HepG2 (cell line): ENCODE measurements around the gene CSNK1D. TPM values are rescaled to one million over a fixed set of nuclear protein-coding genes. Genes with fewer than 3 reads are reported as not detected.

ENCODE experiments used
- ASH2L ChIP-seq: fragments of 300-600, 200-600 bp; sonication (generic); IDR thresholded peaks from 2 replicates; pipeline ENCODE4 v1.7.0; 2017; ENCODE audit warnings: low read depth, mild to moderate bottlenecking, moderate library complexity, mixed read lengths, low read length; ENCODE audit not compliant: insufficient read length
- ATF1 ChIP-seq: IDR thresholded peaks from 2 replicates; pipeline ENCODE4 v1.6.1; 2016; ENCODE audit warnings: mild to moderate bottlenecking, control low read depth
- ERF ChIP-seq: IDR thresholded peaks from 2 replicates; pipeline ENCODE4 v1.6.1; 2018; ENCODE audit warnings: missing biosample characterization, missing genetic modification reagents
- EZH2 ChIP-seq: conservative IDR thresholded peaks from 2 replicates; pipeline ENCODE4 v1.6.1; 2012; ENCODE audit warnings: mild to moderate bottlenecking, low read depth, low read length, moderate library complexity
- HES4 ChIP-seq: sonication (generic); formaldehyde crosslinking; IDR thresholded peaks from 2 replicates; pipeline ENCODE4 v1.9.0; 2021; ENCODE audit warnings: mild to moderate bottlenecking, missing genetic modification reagents, borderline replicate concordance
- HNRNPL ChIP-seq: fragments of 200-400 bp; formaldehyde crosslinking; IDR thresholded peaks from 2 replicates; pipeline ENCODE4 v1.6.1; 2017; ENCODE audit warnings: mild to moderate bottlenecking, low read depth, low read length
- HOMEZ ChIP-seq: IDR thresholded peaks from 2 replicates; pipeline ENCODE4 v1.6.1; 2016; ENCODE audit warnings: low read depth
- KDM1A ChIP-seq: IDR thresholded peaks from 2 replicates; pipeline ENCODE4 v1.6.1; 2016; ENCODE audit warnings: missing compliant biosample characterization
- KLF16 ChIP-seq, 2 experiments: sonication (generic) in 1 of 2; formaldehyde crosslinking in 1 of 2; IDR thresholded peaks; 2 replicates each; pipeline versions ENCODE4 v1.6.1 to v1.8.0; 2016 to 2023; ENCODE audit warnings: missing genetic modification reagents in 2 of 2, missing compliant biosample characterization in 1 of 2
- NONO ChIP-seq, 2 experiments: fragments of 450-650 bp in 1 of 2; sonication (generic) in 1 of 2; formaldehyde crosslinking in 1 of 2; IDR thresholded peaks in 1 of 2; conservative IDR thresholded peaks in 1 of 2; 2 replicates each; pipeline versions ENCODE4 v1.6.1 to v1.8.0; 2017 to 2022; ENCODE audit warnings: mild to moderate bottlenecking in 1 of 2, missing genetic modification reagents in 1 of 2, moderate library complexity in 1 of 2
- SMAD1 ChIP-seq: sonication (generic); formaldehyde crosslinking; IDR thresholded peaks from 2 replicates; pipeline ENCODE4 v1.4.0; 2020; ENCODE audit warnings: missing genetic modification reagents, low read depth, mild to moderate bottlenecking, borderline replicate concordance
- SMAD9 ChIP-seq: sonication (generic); formaldehyde crosslinking; IDR thresholded peaks from 2 replicates; pipeline ENCODE4 v1.5.1; 2020; ENCODE audit warnings: mild to moderate bottlenecking, missing genetic modification reagents
- U2AF1 ChIP-seq: fragments of 200-400 bp; formaldehyde crosslinking; optimal IDR thresholded peaks from 2 replicates; pipeline ENCODE3; 2017; ENCODE audit warnings: mild to moderate bottlenecking, low read depth, low read length
- ZC3H13 ChIP-seq: sonication (generic); formaldehyde crosslinking; IDR thresholded peaks from 2 replicates; pipeline ENCODE4 v1.8.1; 2023; ENCODE audit warnings: mild to moderate bottlenecking, missing genetic modification reagents, moderate library complexity
- ZFY ChIP-seq: sonication (generic); formaldehyde crosslinking; IDR thresholded peaks from 2 replicates; pipeline ENCODE4 v1.4.0; 2020; ENCODE audit warnings: missing genetic modification reagents
- ZNF251 ChIP-seq: sonication (generic); formaldehyde crosslinking; IDR thresholded peaks from 2 replicates; pipeline ENCODE4 v1.9.0; 2021; ENCODE audit warnings: mild to moderate bottlenecking, missing genetic modification reagents
- ZNF280B ChIP-seq: sonication (generic); formaldehyde crosslinking; IDR thresholded peaks from 2 replicates; pipeline ENCODE4 v1.5.0; 2020; ENCODE audit warnings: missing genetic modification reagents, mild to moderate bottlenecking, borderline replicate concordance
- ZNF331 ChIP-seq: sonication (generic); formaldehyde crosslinking; IDR thresholded peaks from 2 replicates; pipeline ENCODE4 v1.4.0; 2020; ENCODE audit warnings: missing genetic modification reagents
- ZNF670 ChIP-seq: sonication (generic); formaldehyde crosslinking; IDR thresholded peaks from 2 replicates; pipeline ENCODE4 v1.8.0; 2022; ENCODE audit warnings: mild to moderate bottlenecking, missing genetic modification reagents, borderline replicate concordance
- polyA plus RNA-seq, 8 experiments: library from polyadenylated mRNA; depleted of rRNA in 3 of 8; stranded (reverse) in 7 of 8; unstranded in 1 of 8; fragments of >200 nt; fragmentation: Illumina TruSeq in 4 of 8; extraction: Trizol in 4 of 8; gene quantifications; 2 replicates each; pipeline versions ENCODE4 v1.2.1 to v1.2.3, GENCODE V29; 2011 to 2016; ENCODE audit warnings: low read depth in 4 of 8, missing spikeins in 1 of 8, mixed read lengths in 1 of 8; ENCODE audit not compliant: insufficient read depth in 1 of 8
- total RNA-seq, 5 experiments: library from RNA; depleted of rRNA; stranded (reverse); fragments of >200 nt; fragmentation: Illumina TruSeq; extraction: Trizol; gene quantifications; 2 replicates each; pipeline ENCODE4 v1.2.3, GENCODE V29; 2016; ENCODE audit warnings: low read depth in 1 of 5
- TF ChIP-seq, protein P1 (sequence below): sonication (generic); formaldehyde crosslinking; IDR thresholded peaks from 2 replicates; pipeline ENCODE4 v1.4.0; 2020; ENCODE audit warnings: mild to moderate bottlenecking, missing genetic modification reagents, borderline replicate concordance
- TF ChIP-seq, protein P2 (sequence below): sonication (generic); formaldehyde crosslinking; IDR thresholded peaks from 2 replicates; pipeline ENCODE4 v1.4.0; 2020; ENCODE audit warnings: missing genetic modification reagents

The CSNK1D gene
- total and polyA plus RNA-seq, 2 of the 13 experiments (the other 11 are each of a cell fraction or from before 2014, with no cell fraction given), result 31.5 to 128 TPM

- TF ChIP-seq ASH2L, result no peak
- TF ChIP-seq HOMEZ (CRISPR knock-in tag), result no peak
- TF ChIP-seq ERF (CRISPR knock-in tag), result no peak
- TF ChIP-seq ZNF331 (CRISPR knock-in tag), result no peak
- no peak for TF ChIP-seq SMAD1 (CRISPR knock-in tag)
- TF ChIP-seq ZFY, result 0 out of 2 replicates have a peak, but pooled peaks have one; percentile 10
- TF ChIP-seq KDM1A (CRISPR knock-in tag), result no peak
- no peak for TF ChIP-seq ZNF251 (CRISPR knock-in tag)
- 0 out of 2 replicates have a peak, but pooled peaks have one; percentile 17 for TF ChIP-seq ZC3H13 (CRISPR knock-in tag)
- 0 out of 2 replicates have a peak, but pooled peaks have one; percentile 21 for TF ChIP-seq HNRNPL
- no peak for TF ChIP-seq ATF1
- TF ChIP-seq, protein P1, sequence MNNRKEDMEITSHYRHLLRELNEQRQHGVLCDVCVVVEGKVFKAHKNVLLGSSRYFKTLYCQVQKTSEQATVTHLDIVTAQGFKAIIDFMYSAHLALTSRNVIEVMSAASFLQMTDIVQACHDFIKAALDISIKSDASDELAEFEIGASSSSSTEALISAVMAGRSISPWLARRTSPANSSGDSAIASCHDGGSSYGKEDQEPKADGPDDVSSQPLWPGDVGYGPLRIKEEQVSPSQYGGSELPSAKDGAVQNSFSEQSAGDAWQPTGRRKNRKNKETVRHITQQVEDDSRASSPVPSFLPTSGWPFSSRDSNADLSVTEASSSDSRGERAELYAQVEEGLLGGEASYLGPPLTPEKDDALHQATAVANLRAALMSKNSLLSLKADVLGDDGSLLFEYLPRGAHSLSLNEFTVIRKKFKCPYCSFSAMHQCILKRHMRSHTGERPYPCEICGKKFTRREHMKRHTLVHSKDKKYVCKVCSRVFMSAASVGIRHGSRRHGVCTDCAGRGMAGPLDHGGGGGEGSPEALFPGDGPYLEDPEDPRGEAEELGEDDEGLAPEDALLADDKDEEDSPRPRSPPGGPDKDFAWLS (CRISPR knock-in tag), result no peak
- no peak for TF ChIP-seq EZH2
- no peak for TF ChIP-seq KLF16 (CRISPR knock-in tag; IDR thresholded peaks at IDR 0.05)
- peak; percentile 4; the same call in 1 of the 2 replicates for TF ChIP-seq ZNF280B (CRISPR knock-in tag)
- no peak for TF ChIP-seq HES4 (CRISPR knock-in tag)
- TF ChIP-seq SMAD9 (CRISPR knock-in tag), result no peak
- no peak for TF ChIP-seq ZNF670
- TF ChIP-seq NONO (IDR thresholded peaks at IDR 0.05), result no peak
- TF ChIP-seq NONO (CRISPR knock-in tag; conservative IDR thresholded peaks at IDR 0.05), result peak; percentile 42
- TF ChIP-seq, protein P2, sequence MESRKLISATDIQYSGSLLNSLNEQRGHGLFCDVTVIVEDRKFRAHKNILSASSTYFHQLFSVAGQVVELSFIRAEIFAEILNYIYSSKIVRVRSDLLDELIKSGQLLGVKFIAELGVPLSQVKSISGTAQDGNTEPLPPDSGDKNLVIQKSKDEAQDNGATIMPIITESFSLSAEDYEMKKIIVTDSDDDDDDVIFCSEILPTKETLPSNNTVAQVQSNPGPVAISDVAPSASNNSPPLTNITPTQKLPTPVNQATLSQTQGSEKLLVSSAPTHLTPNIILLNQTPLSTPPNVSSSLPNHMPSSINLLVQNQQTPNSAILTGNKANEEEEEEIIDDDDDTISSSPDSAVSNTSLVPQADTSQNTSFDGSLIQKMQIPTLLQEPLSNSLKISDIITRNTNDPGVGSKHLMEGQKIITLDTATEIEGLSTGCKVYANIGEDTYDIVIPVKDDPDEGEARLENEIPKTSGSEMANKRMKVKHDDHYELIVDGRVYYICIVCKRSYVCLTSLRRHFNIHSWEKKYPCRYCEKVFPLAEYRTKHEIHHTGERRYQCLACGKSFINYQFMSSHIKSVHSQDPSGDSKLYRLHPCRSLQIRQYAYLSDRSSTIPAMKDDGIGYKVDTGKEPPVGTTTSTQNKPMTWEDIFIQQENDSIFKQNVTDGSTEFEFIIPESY (CRISPR knock-in tag), result peak; percentile 21; the same call in 1 of the 2 replicates
- no peak for TF ChIP-seq U2AF1
Measured at GRCh38 chr17:82234211-82235055, 39.1 kb downstream of the CSNK1D start (continued).
